Sigmoid colon (tissue), 7 donors: Measurements from ENCODE around the gene WBP1. TPM values are rescaled to one million over a fixed set of nuclear protein-coding genes. Genes with fewer than 3 reads are reported as not detected.

Experiments used
- DNase-seq: peaks from one replicate; pipeline ENCODE4 v3.0.0-alpha.2; 2019
- H3K27ac ChIP-seq, 4 donors: fragments of 200-600 bp; sonication (generic); one replicate each; pipeline ENCODE4 v1.5.1; 2016 to 2019; ENCODE audit warnings: mild to moderate bottlenecking in 1 of 4
- H3K27me3 ChIP-seq, 3 donors: fragments of 200-600 bp; sonication (generic); one replicate each; pipeline ENCODE4 v1.5.1; 2019; ENCODE audit warnings: mild to moderate bottlenecking in 1 of 3
- H3K36me3 ChIP-seq, 4 donors: fragments of 200-600 bp; sonication (generic); one replicate each; pipeline ENCODE4 v1.5.1; 2016 to 2019
- H3K4me1 ChIP-seq, 4 donors: fragments of 200-600 bp; sonication (generic); one replicate each; pipeline ENCODE4 v1.5.1; 2017 to 2019
- H3K4me3 ChIP-seq, 4 donors: fragments of 200-600 bp; sonication (generic); one replicate each; pipeline ENCODE4 v1.5.1; 2017 to 2019; ENCODE audit warnings: mild to moderate bottlenecking in 2 of 4, moderate library complexity in 1 of 4
- H3K9me3 ChIP-seq, 4 donors: fragments of 200-600 bp in 3 of 4; sonication (generic) in 3 of 4; one replicate each; pipeline versions ENCODE4 v1.5.1 to v1.6.1; 2013 to 2019
- CTCF ChIP-seq, 4 experiments: fragments of 450-650 bp in 3 of 4; fragments of 200-600 bp in 1 of 4; IDR thresholded peaks; one replicate each; pipeline ENCODE4 v1.5.1; 2016 to 2019; ENCODE audit warnings: antibody characterized with exemption in 4 of 4, mild to moderate bottlenecking in 3 of 4, moderate library complexity in 2 of 4
- EP300 ChIP-seq, 4 donors: sonication (generic); formaldehyde crosslinking; IDR thresholded peaks; one replicate each; pipeline ENCODE4 v1.6.1; 2017; ENCODE audit warnings: antibody characterized with exemption in 4 of 4
- POLR2A ChIP-seq, 2 donors: fragments of 450-650 bp; IDR thresholded peaks; one replicate each; pipeline ENCODE4 v1.6.1; 2016; ENCODE audit warnings: antibody characterized with exemption in 2 of 2, mild to moderate bottlenecking in 2 of 2, moderate library complexity in 2 of 2
- POLR2AphosphoS5 ChIP-seq, 4 donors: sonication (generic); formaldehyde crosslinking; IDR thresholded peaks; one replicate each; pipeline ENCODE4 v1.6.1; 2017; ENCODE audit warnings: antibody characterized with exemption in 4 of 4
- WGBS, 2 donors: extraction: QIAGEN DNeasy Blood & Tissue Kit; methylation state at CpG; one replicate each; pipeline ENCODE4 v1.1.7; 2013; 5-methylcytosine and 5-hydroxymethylcytosine counted together
- intact Hi-C: fragments of 100-400 bp; cut with DNase I; formaldehyde crosslinking; loops from one replicate; pipeline ENCODE4 v1.15.1; 2023
- polyA plus RNA-seq, 3 donors: library from polyadenylated mRNA; stranded (reverse); fragments of 200-250 nt; gene quantifications; one replicate each; pipeline ENCODE4 v1.2.3, GENCODE V29; 2013
- total RNA-seq, 4 donors: library from RNA; depleted of rRNA; stranded (reverse); fragments of >200 nt; gene quantifications; one replicate each; pipeline ENCODE4 v1.1.0, GENCODE V29; 2016
- donor health status: healthy with polysubstance abuse.
- donor health status: Bipolar disorder and iron deficiency.
- donor health status: healthy.

WBP1 gene
- total and polyA plus RNA-seq, 7 donors: 59.2 to 89.2 (median 63.1) TPM

- Histone ChIP-seq H3K27me3 (peaks cover 5 to 13% (median 6%) of the 10 kb centered on the region in 3 donors), H3K27ac (peak overlapping the region in 1 of 4 donors; percentile 17), H3K9me3 (no peaks in the 10 kb centered on the region), H3K36me3 (peaks cover 0 to 13% (median 3%) of the 10 kb centered on the region in 4 donors), H3K4me1 (peaks cover 0 to 57% (median 42%) of the 10 kb centered on the region in 4 donors), H3K4me3 (no peak overlapping the region)
- WGBS, 2 donors: 69 to 83% methylated on average over 6 of the region's 6 CpGs
- no peak for TF ChIP-seq CTCF (IDR thresholded peaks at IDR 0.05)
- no peak for TF ChIP-seq POLR2A (IDR thresholded peaks at IDR 0.05)
- TF ChIP-seq EP300 (IDR thresholded peaks at IDR 0.05): no peak
- TF ChIP-seq POLR2AphosphoS5 (IDR thresholded peaks at IDR 0.05): no peak
- no peak for DNase-seq
- intact Hi-C loops: no loop called here
These were observed 21.2 kb upstream of the WBP1 start for GRCh38 chr2:74436848-74437695.

DNA sequence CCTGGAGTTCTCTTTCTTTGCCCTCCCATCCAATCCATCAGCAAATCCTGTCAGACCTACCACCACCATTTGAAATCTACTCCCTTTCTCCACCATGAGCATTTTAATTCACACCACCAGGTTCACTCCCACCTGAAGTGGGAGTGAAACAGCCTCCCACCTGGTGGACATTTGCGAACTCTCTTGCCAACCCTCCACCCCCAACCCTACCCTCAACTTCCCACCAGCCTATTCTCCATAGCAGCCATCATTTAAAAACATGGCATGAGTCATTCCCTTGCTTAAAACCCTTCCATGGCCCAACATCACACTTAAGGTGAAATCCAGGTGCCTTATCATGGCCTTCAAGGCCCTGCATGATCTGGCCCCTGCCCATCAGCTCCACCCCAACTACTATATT is 20.0 kb upstream of the WBP1 start:
- Histone ChIP-seq H3K4me3 (peak overlapping the region in 2 of 4 donors; percentile 6 to 59), H3K27me3 (peaks cover 6 to 24% (median 6%) of the 10 kb centered on the region in 3 donors), H3K36me3 (peaks cover 0 to 7% (median 0%) of the 10 kb centered on the region in 4 donors), H3K9me3 (no peaks in the 10 kb centered on the region), H3K27ac (peak overlapping the region in 1 of 4 donors; percentile 83), H3K4me1 (peaks cover 0 to 57% (median 43%) of the 10 kb centered on the region in 4 donors)
- intact Hi-C loops: loop anchor here (2.0 kb wide), 1 partner anchor 15 kb away; no protein-coding TSS in a partner anchor
- DNase-seq: no peak
- WGBS, 2 donors: 95 to 96% methylated on average over 1 of the region's 1 CpG
- TF ChIP-seq POLR2A (IDR thresholded peaks at IDR 0.05) (no peak), EP300 (IDR thresholded peaks at IDR 0.05) (no peak), POLR2AphosphoS5 (IDR thresholded peaks at IDR 0.05) (no peak), CTCF (IDR thresholded peaks at IDR 0.05) (no peak)

GRCh38 chr2:74439373-74439772 is 18.9 kb upstream of the WBP1 start:
- peak overlapping the region; percentile 49 to 67 (median 54) for H3K4me3 ChIP-seq

DNA sequence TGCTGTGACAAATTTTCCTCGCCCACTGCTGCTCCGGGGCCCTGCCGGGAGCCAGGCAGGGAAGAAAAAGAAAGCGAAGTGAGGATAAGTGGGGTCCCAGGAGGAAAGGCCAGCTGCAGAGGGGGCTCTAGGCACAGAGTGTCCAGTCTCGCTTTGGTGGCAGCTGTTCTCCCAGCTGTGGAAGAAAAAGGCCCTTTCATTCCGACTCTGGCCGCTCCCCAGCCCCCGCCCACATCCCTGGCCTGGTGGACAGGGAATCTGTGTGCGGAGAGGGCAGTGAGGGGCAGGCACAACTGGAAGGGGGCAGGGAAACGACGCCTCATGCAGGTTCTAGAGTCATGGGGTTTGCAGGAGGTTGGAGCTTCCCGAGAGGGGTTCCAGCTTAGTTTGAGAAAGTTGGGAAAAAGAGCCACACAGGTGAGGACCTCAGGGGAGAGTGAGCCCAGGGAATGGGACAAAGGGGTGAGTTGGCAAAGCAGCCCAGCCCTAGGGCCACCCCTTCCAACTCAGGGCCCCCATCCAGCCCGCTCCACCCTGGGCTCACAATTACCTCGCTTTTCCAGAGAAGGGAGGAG is 18.3 kb upstream of the WBP1 start:
- peak overlapping the region; percentile 77 to 87 (median 84) for H3K27ac ChIP-seq
- peak; percentile 89 for DNase-seq
- peak overlapping the region; percentile 49 to 67 (median 54) for H3K4me3 ChIP-seq
- intact Hi-C loops: loop anchor here (1.0 to 2.0 kb wide), 2 partner anchors 14 to 17 kb away; no protein-coding TSS in a partner anchor
- H3K4me1 ChIP-seq: peaks cover 0 to 57% (median 43%) of the 10 kb centered on the region in 4 donors
- H3K9me3 ChIP-seq: no peaks in the 10 kb centered on the region
- WGBS, 2 donors: 25 to 34% methylated on average over 14 of the region's 14 CpGs
- H3K36me3 ChIP-seq: peaks cover 0 to 7% (median 0%) of the 10 kb centered on the region in 4 donors
- TF ChIP-seq EP300 (IDR thresholded peaks at IDR 0.05) (peak in 1 of 4 donors; percentile 29), CTCF (IDR thresholded peaks at IDR 0.05) (no peak), POLR2AphosphoS5 (IDR thresholded peaks at IDR 0.05) (peak; percentile 16 to 54 (median 28)), POLR2A (IDR thresholded peaks at IDR 0.05) (peak in 1 of 2 donors; percentile 24)
- peaks cover 6 to 27% (median 6%) of the 10 kb centered on the region in 3 donors for H3K27me3 ChIP-seq

More at GRCh38 chr2:74439373-74439772, 18.9 kb upstream of the WBP1 start:
- WGBS, 2 donors: 32 to 35% methylated on average over 3 of the region's 3 CpGs
- Histone ChIP-seq H3K27ac (peak overlapping the region; percentile 77 to 87 (median 84)), H3K36me3 (peaks cover 0 to 7% (median 0%) of the 10 kb centered on the region in 4 donors), H3K9me3 (no peaks in the 10 kb centered on the region), H3K4me1 (peaks cover 0 to 57% (median 43%) of the 10 kb centered on the region in 4 donors), H3K27me3 (peaks cover 6 to 27% (median 6%) of the 10 kb centered on the region in 3 donors)
- intact Hi-C loops: loop anchor here (2.0 kb wide), 1 partner anchor 17 kb away; no protein-coding TSS in a partner anchor
- DNase-seq: no peak
- TF ChIP-seq CTCF (IDR thresholded peaks at IDR 0.05): no peak
- no peak for TF ChIP-seq POLR2AphosphoS5 (IDR thresholded peaks at IDR 0.05)
- no peak for TF ChIP-seq POLR2A (IDR thresholded peaks at IDR 0.05)
- TF ChIP-seq EP300 (IDR thresholded peaks at IDR 0.05): no peak
